ENCODE results near the gene DACT2. TPM values are rescaled to one million over a fixed set of nuclear protein-coding genes. Genes with fewer than 3 reads are reported as not detected.
A peak's percentile ranks its signal among the peaks of the same experiment; 100 is the strongest.
"Not testable (repeated sequence)": the region's sequence is repeated elsewhere in the genome, so short reads cannot be mapped to it uniquely, and the experiment has no call there.

Gene DACT2
- total RNA-seq, 2 donors from 2014 or later, result not detected

- Mint-ChIP-seq H3K4me3 (no peak overlapping the region), H3K4me1 (ENCODE audit: low read depth in 2 of 2) (peaks cover 0 to 3% of the 10 kb centered on the region in 2 donors), H3K36me3 (no peaks in the 10 kb centered on the region)
These were observed 34.1 kb downstream of the DACT2 start for GRCh38 chr6:168285456-168285855.

GRCh38 chr6:168284187-168284586, 35.4 kb downstream of the DACT2 start:
- H3K36me3 Mint-ChIP-seq, result no peaks in the 10 kb centered on the region
- ATAC-seq, result no peak
- no peak for DNase-seq (ENCODE audit: low spot score)

More at GRCh38 chr6:168285456-168285855, 34.1 kb downstream of the DACT2 start:
- ATAC-seq, result no peak
- DNase-seq (ENCODE audit: low spot score), result no peak
- Mint-ChIP-seq H3K9me3 (no peaks in the 10 kb centered on the region), H3K27me3 (peaks cover 10 to 21% of the 10 kb centered on the region in 2 donors), H3K27ac (no peak overlapping the region)

GRCh38 chr6:168283686-168284025, 35.9 kb downstream of the DACT2 start:
- Mint-ChIP-seq H3K27me3 (peaks cover 8 to 16% of the 10 kb centered on the region in 2 donors), H3K36me3 (no peaks in the 10 kb centered on the region), H3K9me3 (no peaks in the 10 kb centered on the region), H3K27ac (no peak overlapping the region), H3K4me3 (no peak overlapping the region), H3K4me1 (ENCODE audit: low read depth in 2 of 2) (peaks cover 0 to 3% of the 10 kb centered on the region in 2 donors)
- ATAC-seq, result peak in 1 of 2 donors; percentile 26
- no peak for DNase-seq (ENCODE audit: low spot score)

More at GRCh38 chr6:168284187-168284586, 35.4 kb downstream of the DACT2 start:
- no peak overlapping the region for H3K4me3 Mint-ChIP-seq
- H3K9me3 Mint-ChIP-seq, result no peaks in the 10 kb centered on the region
- H3K4me1 Mint-ChIP-seq (ENCODE audit: low read depth in 2 of 2), result peaks cover 0 to 3% of the 10 kb centered on the region in 2 donors
- H3K27me3 Mint-ChIP-seq, result peaks cover 10 to 18% of the 10 kb centered on the region in 2 donors
- no peak overlapping the region for H3K27ac Mint-ChIP-seq

- H3K4me1 Mint-ChIP-seq (ENCODE audit: low read depth in 2 of 2), result peaks cover 0 to 3% of the 10 kb centered on the region in 2 donors
- peaks cover 2 to 11% of the 10 kb centered on the region in 2 donors for H3K27me3 Mint-ChIP-seq
- no peaks in the 10 kb centered on the region for H3K9me3 Mint-ChIP-seq
- no peak for DNase-seq (ENCODE audit: low spot score)
- H3K27ac Mint-ChIP-seq, result no peak overlapping the region
- ATAC-seq, result no peak
- no peaks in the 10 kb centered on the region for H3K36me3 Mint-ChIP-seq
- no peak overlapping the region for H3K4me3 Mint-ChIP-seq
These were observed 36.4 kb downstream of the DACT2 start for GRCh38 chr6:168282985-168283685.

- Mint-ChIP-seq H3K27ac (no peak overlapping the region), H3K27me3 (peaks cover 0 to 16% of the 10 kb centered on the region in 2 donors), H3K4me3 (no peak overlapping the region), H3K36me3 (no peaks in the 10 kb centered on the region), H3K9me3 (no peaks in the 10 kb centered on the region), H3K4me1 (ENCODE audit: low read depth in 2 of 2) (peaks cover 0 to 6% of the 10 kb centered on the region in 2 donors)
- ATAC-seq (no peak), DNase-seq (ENCODE audit: low spot score) (no peak)
These were observed 37.8 kb downstream of the DACT2 start for GRCh38 chr6:168281826-168282225.

- not testable (repeated sequence) for ATAC-seq; H3K36me3 Mint-ChIP-seq; H3K4me1 Mint-ChIP-seq (ENCODE audit: low read depth in 2 of 2); H3K27ac Mint-ChIP-seq; DNase-seq (ENCODE audit: low spot score); H3K9me3 Mint-ChIP-seq; H3K4me3 Mint-ChIP-seq
- H3K27me3 Mint-ChIP-seq, result peaks cover 0 to 16% of the 10 kb centered on the region in 2 donors
These were observed 38.3 kb downstream of the DACT2 start for GRCh38 chr6:168281314-168281713.

- Mint-ChIP-seq H3K36me3 (no peaks in the 10 kb centered on the region), H3K27ac (no peak overlapping the region), H3K9me3 (no peaks in the 10 kb centered on the region), H3K4me3 (no peak overlapping the region), H3K4me1 (ENCODE audit: low read depth in 2 of 2) (peaks cover 0 to 6% of the 10 kb centered on the region in 2 donors), H3K27me3 (peaks cover 0 to 14% of the 10 kb centered on the region in 2 donors)
- ATAC-seq (no peak), DNase-seq (ENCODE audit: low spot score) (no peak)
These were observed 38.7 kb downstream of the DACT2 start for GRCh38 chr6:168280899-168281245.

GRCh38 chr6:168280020-168280898, 39.3 kb downstream of the DACT2 start:
- DNase-seq (ENCODE audit: low spot score) (no peak), ATAC-seq (peak in 1 of 2 donors; percentile 3)
- peaks cover 0 to 6% of the 10 kb centered on the region in 2 donors for H3K4me1 Mint-ChIP-seq (ENCODE audit: low read depth in 2 of 2)
- H3K9me3 Mint-ChIP-seq, result no peaks in the 10 kb centered on the region
- H3K27me3 Mint-ChIP-seq, result peaks cover 0 to 18% of the 10 kb centered on the region in 2 donors
- no peaks in the 10 kb centered on the region for H3K36me3 Mint-ChIP-seq
- H3K4me3 Mint-ChIP-seq, result no peak overlapping the region
- no peak overlapping the region for H3K27ac Mint-ChIP-seq

- Mint-ChIP-seq H3K27ac (no peak overlapping the region), H3K4me3 (no peak overlapping the region), H3K4me1 (ENCODE audit: low read depth in 2 of 2) (peaks cover 0 to 6% of the 10 kb centered on the region in 2 donors), H3K27me3 (peaks cover 0 to 18% of the 10 kb centered on the region in 2 donors), H3K9me3 (no peaks in the 10 kb centered on the region), H3K36me3 (no peaks in the 10 kb centered on the region)
- peak in 1 of 2 donors; percentile 7 for ATAC-seq
- no peak for DNase-seq (ENCODE audit: low spot score)
These were observed 40.1 kb downstream of the DACT2 start for GRCh38 chr6:168279403-168279935.

GRCh38 chr6:168278904-168279303, 40.7 kb downstream of the DACT2 start:
- peaks cover 0 to 18% of the 10 kb centered on the region in 2 donors for H3K27me3 Mint-ChIP-seq

GRCh38 chr6:168277274-168277669, 42.3 kb downstream of the DACT2 start:
- Mint-ChIP-seq H3K27me3 (peaks cover 0 to 20% of the 10 kb centered on the region in 2 donors), H3K27ac (no peak overlapping the region), H3K4me1 (ENCODE audit: low read depth in 2 of 2) (peaks cover 0 to 6% of the 10 kb centered on the region in 2 donors), H3K36me3 (no peaks in the 10 kb centered on the region), H3K9me3 (no peaks in the 10 kb centered on the region), H3K4me3 (no peak overlapping the region)
- DNase-seq (ENCODE audit: low spot score) (no peak), ATAC-seq (no peak)

More at GRCh38 chr6:168278904-168279303, 40.7 kb downstream of the DACT2 start:
- H3K36me3 Mint-ChIP-seq, result no peaks in the 10 kb centered on the region
- ATAC-seq (no peak), DNase-seq (ENCODE audit: low spot score) (no peak)
- no peaks in the 10 kb centered on the region for H3K9me3 Mint-ChIP-seq
- no peak overlapping the region for H3K27ac Mint-ChIP-seq
- no peak overlapping the region for H3K4me3 Mint-ChIP-seq
- H3K4me1 Mint-ChIP-seq (ENCODE audit: low read depth in 2 of 2), result peaks cover 0 to 6% of the 10 kb centered on the region in 2 donors

GRCh38 chr6:168276576-168277273, 42.9 kb downstream of the DACT2 start:
- Mint-ChIP-seq H3K4me1 (ENCODE audit: low read depth in 2 of 2) (peaks cover 0 to 3% of the 10 kb centered on the region in 2 donors), H3K9me3 (no peaks in the 10 kb centered on the region), H3K36me3 (no peaks in the 10 kb centered on the region), H3K27ac (no peak overlapping the region), H3K4me3 (no peak overlapping the region), H3K27me3 (peaks cover 0 to 21% of the 10 kb centered on the region in 2 donors)
- DNase-seq (ENCODE audit: low spot score), result no peak
- ATAC-seq, result no peak

- H3K4me3 Mint-ChIP-seq, result no peak overlapping the region
- DNase-seq (ENCODE audit: low spot score), result no peak
- H3K4me1 Mint-ChIP-seq (ENCODE audit: low read depth in 2 of 2), result peaks cover 0 to 3% of the 10 kb centered on the region in 2 donors
These were observed 44.4 kb downstream of the DACT2 start for GRCh38 chr6:168275168-168275567.

More at GRCh38 chr6:168275168-168275567, 44.4 kb downstream of the DACT2 start:
- Mint-ChIP-seq H3K27ac (no peak overlapping the region), H3K27me3 (peaks cover 0 to 21% of the 10 kb centered on the region in 2 donors), H3K36me3 (no peaks in the 10 kb centered on the region), H3K9me3 (no peaks in the 10 kb centered on the region)
- no peak for ATAC-seq
